ENCODE data around the gene ENO2. TPM values are rescaled to one million over a fixed set of nuclear protein-coding genes. Genes with fewer than 3 reads are reported as not detected.

Gene ENO2
- polyA plus RNA-seq, 1 of the 3 experiments (the other 2 are of a cell fraction), result 50.6 TPM

- Histone ChIP-seq H3K79me2 (ENCODE audit: insufficient read depth) (peaks cover 48% of the 10 kb centered on the region), H2AFZ (ENCODE audit: low read depth) (no peak overlapping the region), H3K27me3 (ENCODE audit: insufficient read depth) (no peaks in the 10 kb centered on the region), H3F3A (replicated peaks; ENCODE audit: insufficient read depth) (peaks cover 29% of the 10 kb centered on the region), H3K36me3 (replicated peaks in 1 of 2; ENCODE audit: control insufficient read depth in 1 of 2, insufficient read depth in 2 of 2, low read length in 1 of 2) (peaks cover 30 to 48% of the 10 kb centered on the region in 2 experiments), H3K4me2 (no peak overlapping the region), H3K9ac (no peak overlapping the region), H3K4me3 (ENCODE audit: low read depth in 2 of 2, low read length in 1 of 2) (no peak overlapping the region), H3K4me1 (ENCODE audit: control insufficient read depth in 1 of 2, insufficient read depth in 2 of 2, low read depth in 1 of 2, low read length in 1 of 2) (peaks cover 10 to 17% of the 10 kb centered on the region in 2 experiments; a peak in 3 of 4 replicates), H3K27ac (ENCODE audit: low read depth in 2 of 2, low read length in 1 of 2) (no peak overlapping the region), H4K20me1 (ENCODE audit: insufficient read depth) (no peaks in the 10 kb centered on the region), H3K9me3 (no peaks in the 10 kb centered on the region), H3K9me2 (no peaks in the 10 kb centered on the region)
- no peak for DNase-seq
- ChIA-PET POLR2A (interaction anchor here (0.7 to 1.2 kb wide), 2 partner anchors 23 to 41 kb away, joined by 3 read pairs; no protein-coding TSS in a partner anchor), CTCF (interaction anchor here (1.4 to 2.6 kb wide), 5 partner anchors 10 to 125 kb away, joined by 3 to 20 read pairs (median 7); partner anchors contain the start of genes C12orf57 and RNU7-1)
- WGBS (ENCODE audit: low lambda C conversion rate), result 91% methylated on average over 6 of the region's 10 CpGs
- no peak for TF ChIP-seq TAF1 (IDR thresholded peaks at IDR 0.05; ENCODE audit: borderline replicate concordance, low read depth, low read length)
These were observed 53.3 kb downstream of the ENO2 start for GRCh38 chr12:6967651-6968100.

DNA sequence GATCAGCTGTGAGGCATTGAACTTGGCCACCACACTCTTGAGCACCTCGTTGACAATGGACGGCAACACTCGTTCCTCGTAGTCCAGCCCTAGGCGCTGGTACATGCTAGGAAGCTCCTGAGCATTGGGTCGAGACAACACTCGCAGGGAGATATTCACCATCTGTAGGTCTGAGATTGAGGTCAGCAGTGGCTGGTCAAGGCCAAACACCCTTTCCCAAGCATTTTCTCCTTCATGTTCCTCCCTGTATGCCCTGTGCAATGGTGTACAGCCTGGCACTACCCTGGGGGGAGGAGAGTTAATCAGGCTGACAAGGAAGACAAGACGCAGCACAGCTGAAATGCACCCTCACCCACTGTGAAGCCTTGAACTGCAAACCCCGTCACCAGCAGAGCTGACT is 54.0 kb downstream of the ENO2 start:
- peaks cover 55% of the 10 kb centered on the region for H3K79me2 ChIP-seq (ENCODE audit: insufficient read depth)
- 90% methylated on average over 6 of the region's 9 CpGs for whole genome bisulfite sequencing (ENCODE audit: low lambda C conversion rate)
- ChIA-PET POLR2A (interaction anchor here (0.8 to 2.0 kb wide), 3 partner anchors 24 to 42 kb away, joined by 3 to 13 read pairs (median 3); partner anchors contain the start of genes C12orf57 and RNU7-1), CTCF (interaction anchor here (1.0 to 2.6 kb wide), 9 partner anchors 9 to 176 kb away, joined by 3 to 20 read pairs (median 5); partner anchors contain the start of genes C12orf57 and RNU7-1)
- H3K4me3 ChIP-seq (ENCODE audit: low read depth in 2 of 2, low read length in 1 of 2), result no peak overlapping the region; a peak in 1 of 4 replicates
- H3K9ac ChIP-seq, result peak overlapping the region; percentile 88; the same call in 1 of the 2 replicates
- peak overlapping the region; percentile 91; the same call in 1 of the 2 replicates for H3K4me2 ChIP-seq
- DNase-seq, result no peak
- TF ChIP-seq ELF1 (IDR thresholded peaks at IDR 0.05) (no peak), FOXM1 (IDR thresholded peaks at IDR 0.05; ENCODE audit: low read depth) (no peak), USF1 (IDR thresholded peaks at IDR 0.05; ENCODE audit: borderline replicate concordance, low read depth) (no peak), TEAD4 (IDR thresholded peaks at IDR 0.05; ENCODE audit: borderline replicate concordance, insufficient read depth) (no peak), FOSL2 (IDR thresholded peaks at IDR 0.05; ENCODE audit: borderline replicate concordance, low read depth) (no peak), SIN3A (IDR thresholded peaks at IDR 0.05; ENCODE audit: borderline replicate concordance, low read depth, low read length) (no peak), JUND (IDR thresholded peaks at IDR 0.05) (no peak), EZH2phosphoT487 (IDR thresholded peaks at IDR 0.05; ENCODE audit: borderline replicate concordance, low read depth) (no peak), MAX (IDR thresholded peaks at IDR 0.05; ENCODE audit: low read depth) (no peak), CHD2 (IDR thresholded peaks at IDR 0.05; ENCODE audit: low read length, partially characterized antibody) (no peak), MXI1 (IDR thresholded peaks at IDR 0.05; ENCODE audit: low read depth, low read length) (no peak)
- TF ChIP-seq, protein P1, sequence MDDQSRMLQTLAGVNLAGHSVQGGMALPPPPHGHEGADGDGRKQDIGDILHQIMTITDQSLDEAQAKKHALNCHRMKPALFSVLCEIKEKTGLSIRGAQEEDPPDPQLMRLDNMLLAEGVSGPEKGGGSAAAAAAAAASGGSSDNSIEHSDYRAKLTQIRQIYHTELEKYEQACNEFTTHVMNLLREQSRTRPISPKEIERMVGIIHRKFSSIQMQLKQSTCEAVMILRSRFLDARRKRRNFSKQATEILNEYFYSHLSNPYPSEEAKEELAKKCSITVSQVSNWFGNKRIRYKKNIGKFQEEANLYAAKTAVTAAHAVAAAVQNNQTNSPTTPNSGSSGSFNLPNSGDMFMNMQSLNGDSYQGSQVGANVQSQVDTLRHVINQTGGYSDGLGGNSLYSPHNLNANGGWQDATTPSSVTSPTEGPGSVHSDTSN (IDR thresholded peaks at IDR 0.05), result no peak
- TF ChIP-seq, protein P2, sequence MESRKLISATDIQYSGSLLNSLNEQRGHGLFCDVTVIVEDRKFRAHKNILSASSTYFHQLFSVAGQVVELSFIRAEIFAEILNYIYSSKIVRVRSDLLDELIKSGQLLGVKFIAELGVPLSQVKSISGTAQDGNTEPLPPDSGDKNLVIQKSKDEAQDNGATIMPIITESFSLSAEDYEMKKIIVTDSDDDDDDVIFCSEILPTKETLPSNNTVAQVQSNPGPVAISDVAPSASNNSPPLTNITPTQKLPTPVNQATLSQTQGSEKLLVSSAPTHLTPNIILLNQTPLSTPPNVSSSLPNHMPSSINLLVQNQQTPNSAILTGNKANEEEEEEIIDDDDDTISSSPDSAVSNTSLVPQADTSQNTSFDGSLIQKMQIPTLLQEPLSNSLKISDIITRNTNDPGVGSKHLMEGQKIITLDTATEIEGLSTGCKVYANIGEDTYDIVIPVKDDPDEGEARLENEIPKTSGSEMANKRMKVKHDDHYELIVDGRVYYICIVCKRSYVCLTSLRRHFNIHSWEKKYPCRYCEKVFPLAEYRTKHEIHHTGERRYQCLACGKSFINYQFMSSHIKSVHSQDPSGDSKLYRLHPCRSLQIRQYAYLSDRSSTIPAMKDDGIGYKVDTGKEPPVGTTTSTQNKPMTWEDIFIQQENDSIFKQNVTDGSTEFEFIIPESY (IDR thresholded peaks at IDR 0.05; ENCODE audit: borderline replicate concordance, low read depth), result no peak
- H3F3A ChIP-seq (replicated peaks; ENCODE audit: insufficient read depth), result peaks cover 29% of the 10 kb centered on the region
- no peak overlapping the region for H2AFZ ChIP-seq (ENCODE audit: low read depth)
- no peaks in the 10 kb centered on the region for H3K9me2 ChIP-seq
- peaks cover 33 to 48% of the 10 kb centered on the region in 2 experiments for H3K36me3 ChIP-seq (replicated peaks in 1 of 2; ENCODE audit: control insufficient read depth in 1 of 2, insufficient read depth in 2 of 2, low read length in 1 of 2)
- peaks cover 10 to 16% of the 10 kb centered on the region in 2 experiments; a peak in 3 of 4 replicates for H3K4me1 ChIP-seq (ENCODE audit: control insufficient read depth in 1 of 2, insufficient read depth in 2 of 2, low read depth in 1 of 2, low read length in 1 of 2)
- H3K27me3 ChIP-seq (ENCODE audit: insufficient read depth), result no peaks in the 10 kb centered on the region
- no peaks in the 10 kb centered on the region for H4K20me1 ChIP-seq (ENCODE audit: insufficient read depth)
- H3K27ac ChIP-seq (ENCODE audit: low read depth in 2 of 2, low read length in 1 of 2), result no peak overlapping the region; a peak in 1 of 4 replicates
- no peaks in the 10 kb centered on the region for H3K9me3 ChIP-seq

Data from SK-N-SH (cell line).